Measurements from ENCODE around the gene MAPK10. TPM values are rescaled to one million over a fixed set of nuclear protein-coding genes. Genes with fewer than 3 reads are reported as not detected.

Gene MAPK10
- total and polyA plus RNA-seq, 4 experiments from 2014 or later, result 0.48 to 0.49 TPM; not detected in 2

DNA sequence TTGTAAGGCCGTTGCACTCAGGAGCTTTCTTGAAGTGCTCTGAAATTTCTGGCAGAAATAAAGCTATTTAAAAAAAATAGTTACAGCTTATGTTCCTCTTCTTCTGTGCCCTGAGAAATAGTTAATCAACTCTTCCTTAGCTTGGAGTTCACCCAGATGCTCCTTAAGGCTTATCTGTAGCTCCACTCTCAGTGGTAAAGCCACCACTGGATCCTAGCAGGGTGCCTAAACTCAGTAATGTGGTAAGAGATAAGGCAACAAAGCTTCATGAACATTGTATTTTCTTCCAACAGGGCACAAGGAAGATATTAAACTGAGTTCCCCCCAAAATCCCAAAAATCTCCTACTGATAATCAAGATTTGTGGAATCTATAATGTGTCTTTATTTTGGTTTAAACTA lies 299.5 kb downstream of the MAPK10 start:
- intact Hi-C loops (cut with micrococcal nuclease), result no loop called here
- H3K36me3 Mint-ChIP-seq, result no peaks in the 10 kb centered on the region
- H3K27me3 Mint-ChIP-seq, result no peaks in the 10 kb centered on the region
- H3K9me3 ChIP-seq (ENCODE audit: control insufficient read depth in 1 of 2, low read length in 2 of 2), result no peaks in the 10 kb centered on the region
- POLR2A ChIA-PET (ENCODE audit: partially characterized antibody), result no interaction called here
- no peaks in the 10 kb centered on the region for H3K4me1 Mint-ChIP-seq
- H3K27ac ChIP-seq (ENCODE audit: low read depth, low read length), result no peak overlapping the region
- CTCF ChIA-PET (ENCODE audit: partially characterized antibody), result interaction anchor here (2.7 kb wide), 1 partner anchor 12 kb away, joined by 10 read pairs; no protein-coding TSS in a partner anchor
- no peak overlapping the region for H3K4me3 Mint-ChIP-seq
- no peaks in the 10 kb centered on the region for H3K27me3 ChIP-seq (ENCODE audit: insufficient read depth, low read length)
- no peak overlapping the region for H3K4me3 ChIP-seq (ENCODE audit: low read length in 2 of 2)
- H3K36me3 ChIP-seq (ENCODE audit: insufficient read depth, low read length), result no peaks in the 10 kb centered on the region
- H3K9me3 Mint-ChIP-seq, result peaks cover 0 to 3% (median 0%) of the 10 kb centered on the region in 8 donors
- no peak overlapping the region for H3K27ac Mint-ChIP-seq
- DNase-seq, result no peak
- no peaks in the 10 kb centered on the region for H3K4me1 ChIP-seq (ENCODE audit: insufficient read depth, low read length)

- intact Hi-C loops (cut with micrococcal nuclease), result no loop called here
- POLR2A ChIA-PET (ENCODE audit: partially characterized antibody), result no interaction called here
- H3K27me3 Mint-ChIP-seq, result no peaks in the 10 kb centered on the region
- H3K27me3 ChIP-seq (ENCODE audit: insufficient read depth, low read length), result no peaks in the 10 kb centered on the region
- CTCF ChIA-PET (ENCODE audit: partially characterized antibody), result interaction anchor here (1.4 kb wide), 1 partner anchor 15 kb away, joined by 4 read pairs; no protein-coding TSS in a partner anchor
- no peak overlapping the region for H3K4me3 Mint-ChIP-seq
- H3K9me3 ChIP-seq (ENCODE audit: control insufficient read depth in 1 of 2, low read length in 2 of 2), result no peaks in the 10 kb centered on the region
- peaks cover 0 to 3% (median 0%) of the 10 kb centered on the region in 8 donors for H3K9me3 Mint-ChIP-seq
- no peak overlapping the region for H3K4me3 ChIP-seq (ENCODE audit: low read length in 2 of 2)
- H3K27ac Mint-ChIP-seq, result no peak overlapping the region
- no peaks in the 10 kb centered on the region for H3K4me1 ChIP-seq (ENCODE audit: insufficient read depth, low read length)
- H3K4me1 Mint-ChIP-seq, result no peaks in the 10 kb centered on the region
- H3K36me3 Mint-ChIP-seq, result no peaks in the 10 kb centered on the region
- no peak for DNase-seq
- H3K36me3 ChIP-seq (ENCODE audit: insufficient read depth, low read length), result no peaks in the 10 kb centered on the region
- H3K27ac ChIP-seq (ENCODE audit: low read depth, low read length), result no peak overlapping the region
Measured at GRCh38 chr4:86058621-86059020, 301.2 kb downstream of the MAPK10 start.

DNA sequence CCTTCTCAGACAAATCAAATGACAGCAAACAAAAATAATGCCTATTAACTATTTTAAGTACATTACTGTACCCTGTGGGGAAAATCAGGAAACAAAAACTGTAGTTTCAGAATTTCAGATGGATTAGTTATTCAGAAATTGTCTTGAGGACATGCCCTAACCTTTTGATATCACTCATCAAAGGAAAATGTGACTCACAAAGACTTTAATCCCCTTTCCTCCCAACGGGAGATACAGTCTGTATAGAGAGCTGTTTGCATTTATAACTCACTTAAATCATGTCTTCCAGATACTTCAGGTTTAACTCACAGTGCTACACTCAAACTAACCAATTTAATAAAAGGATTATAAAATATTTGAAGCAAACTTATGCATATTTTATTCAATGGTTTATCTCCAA lies 304.0 kb downstream of the MAPK10 start:
- H3K4me1 ChIP-seq (ENCODE audit: insufficient read depth, low read length), result no peaks in the 10 kb centered on the region
- H3K9me3 ChIP-seq (ENCODE audit: control insufficient read depth in 1 of 2, low read length in 2 of 2), result no peaks in the 10 kb centered on the region
- Mint-ChIP-seq H3K4me3 (no peak overlapping the region), H3K4me1 (no peaks in the 10 kb centered on the region), H3K36me3 (no peaks in the 10 kb centered on the region), H3K9me3 (peaks cover 0 to 3% (median 0%) of the 10 kb centered on the region in 8 donors), H3K27ac (no peak overlapping the region), H3K27me3 (no peaks in the 10 kb centered on the region)
- ChIA-PET POLR2A (ENCODE audit: partially characterized antibody) (no interaction called here), CTCF (ENCODE audit: partially characterized antibody) (no interaction called here)
- no peaks in the 10 kb centered on the region for H3K27me3 ChIP-seq (ENCODE audit: insufficient read depth, low read length)
- DNase-seq, result no peak
- no peak overlapping the region for H3K4me3 ChIP-seq (ENCODE audit: low read length in 2 of 2)
- no peak overlapping the region for H3K27ac ChIP-seq (ENCODE audit: low read depth, low read length)
- H3K36me3 ChIP-seq (ENCODE audit: insufficient read depth, low read length), result no peaks in the 10 kb centered on the region
- intact Hi-C loops (cut with micrococcal nuclease), result no loop called here

DNA sequence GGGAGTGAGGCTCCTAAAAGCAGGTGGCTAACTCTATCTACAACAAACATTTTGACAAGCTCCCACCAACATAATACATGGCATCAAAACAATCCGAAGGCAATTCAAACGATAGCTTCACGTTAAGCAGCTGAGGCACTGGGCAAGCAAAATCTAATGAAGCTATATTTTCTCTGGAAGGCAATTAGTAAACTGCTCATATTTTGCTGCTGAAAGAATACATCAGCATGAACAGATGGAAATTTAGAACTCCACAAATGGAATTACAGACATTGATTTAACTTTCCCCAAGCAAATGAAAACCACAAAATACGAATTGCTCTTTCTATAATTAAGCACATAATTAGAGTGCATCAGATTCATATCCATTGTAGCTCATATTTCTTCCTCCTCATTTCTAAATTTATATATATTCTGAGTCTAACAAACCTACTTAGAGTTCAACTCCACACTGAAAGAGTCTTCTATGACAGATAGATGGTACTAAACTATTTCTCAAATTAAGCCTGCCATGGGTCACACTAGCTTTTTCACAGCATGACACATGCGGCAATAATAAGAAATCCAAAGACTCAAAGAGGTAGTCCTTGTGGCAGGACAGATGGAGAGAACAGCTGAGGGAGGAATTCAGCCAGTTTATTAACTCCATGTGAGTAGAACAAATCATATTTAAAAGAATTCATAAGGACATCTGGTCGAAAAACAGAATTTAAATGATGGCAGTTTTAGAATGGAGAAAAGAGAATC lies 305.4 kb downstream of the MAPK10 start:
- H3K27me3 Mint-ChIP-seq, result no peaks in the 10 kb centered on the region
- H3K36me3 Mint-ChIP-seq, result no peaks in the 10 kb centered on the region
- POLR2A ChIA-PET (ENCODE audit: partially characterized antibody), result no interaction called here
- Histone ChIP-seq H3K27ac (ENCODE audit: low read depth, low read length) (no peak overlapping the region), H3K4me1 (ENCODE audit: insufficient read depth, low read length) (no peaks in the 10 kb centered on the region), H3K9me3 (ENCODE audit: control insufficient read depth in 1 of 2, low read length in 2 of 2) (no peaks in the 10 kb centered on the region), H3K36me3 (ENCODE audit: insufficient read depth, low read length) (no peaks in the 10 kb centered on the region), H3K4me3 (ENCODE audit: low read length in 2 of 2) (no peak overlapping the region), H3K27me3 (ENCODE audit: insufficient read depth, low read length) (no peaks in the 10 kb centered on the region)
- H3K27ac Mint-ChIP-seq, result no peak overlapping the region
- no peaks in the 10 kb centered on the region for H3K4me1 Mint-ChIP-seq
- no peak overlapping the region for H3K4me3 Mint-ChIP-seq
- CTCF ChIA-PET (ENCODE audit: partially characterized antibody), result interaction anchor here (1.1 kb wide), 1 partner anchor 10 kb away, joined by 4 read pairs; no protein-coding TSS in a partner anchor
- intact Hi-C loops (cut with micrococcal nuclease), result no loop called here
- no peak for DNase-seq
- H3K9me3 Mint-ChIP-seq, result peaks cover 0 to 3% (median 0%) of the 10 kb centered on the region in 8 donors

DNA sequence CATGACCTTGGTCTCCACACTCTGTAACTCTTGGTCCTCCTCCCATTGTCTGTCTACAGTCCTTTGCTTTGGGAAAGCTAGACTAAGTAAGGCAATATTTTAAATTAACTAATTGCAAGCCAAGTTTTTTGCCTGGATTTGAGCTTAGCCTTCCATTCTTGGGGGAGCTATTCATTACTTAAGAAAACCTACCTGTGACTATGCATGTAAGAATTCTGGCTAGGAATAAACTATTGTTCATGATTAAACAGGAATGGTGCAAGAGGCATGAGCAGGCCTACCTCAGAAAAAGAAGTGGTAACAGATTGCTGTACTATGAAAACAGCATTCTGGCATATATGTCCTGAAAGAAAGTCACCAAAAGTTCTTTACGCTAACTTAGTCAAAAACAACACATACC lies 309.4 kb downstream of the MAPK10 start:
- H3K4me3 Mint-ChIP-seq, result no peak overlapping the region
- no peaks in the 10 kb centered on the region for H3K4me1 ChIP-seq (ENCODE audit: insufficient read depth, low read length)
- no peaks in the 10 kb centered on the region for H3K36me3 Mint-ChIP-seq
- H3K9me3 ChIP-seq (ENCODE audit: control insufficient read depth in 1 of 2, low read length in 2 of 2), result no peaks in the 10 kb centered on the region
- H3K36me3 ChIP-seq (ENCODE audit: insufficient read depth, low read length), result no peaks in the 10 kb centered on the region
- H3K4me3 ChIP-seq (ENCODE audit: low read length in 2 of 2), result no peak overlapping the region
- H3K9me3 Mint-ChIP-seq, result no peaks in the 10 kb centered on the region
- ChIA-PET POLR2A (ENCODE audit: partially characterized antibody) (no interaction called here), CTCF (ENCODE audit: partially characterized antibody) (no interaction called here)
- no peaks in the 10 kb centered on the region for H3K4me1 Mint-ChIP-seq
- intact Hi-C loops (cut with micrococcal nuclease), result no loop called here
- H3K27me3 Mint-ChIP-seq, result no peaks in the 10 kb centered on the region
- no peaks in the 10 kb centered on the region for H3K27me3 ChIP-seq (ENCODE audit: insufficient read depth, low read length)
- DNase-seq, result no peak
- no peak overlapping the region for H3K27ac Mint-ChIP-seq
- no peak overlapping the region for H3K27ac ChIP-seq (ENCODE audit: low read depth, low read length)

GRCh38 chr4:86048426-86048825 lies 311.4 kb downstream of the MAPK10 start:
- Mint-ChIP-seq H3K9me3 (no peaks in the 10 kb centered on the region), H3K4me1 (no peaks in the 10 kb centered on the region), H3K27me3 (peaks cover 0 to under 1% of the 10 kb centered on the region in 2 donors), H3K27ac (no peak overlapping the region), H3K36me3 (no peaks in the 10 kb centered on the region), H3K4me3 (no peak overlapping the region)
- Histone ChIP-seq H3K4me1 (ENCODE audit: insufficient read depth, low read length) (no peaks in the 10 kb centered on the region), H3K9me3 (ENCODE audit: control insufficient read depth in 1 of 2, low read length in 2 of 2) (no peaks in the 10 kb centered on the region), H3K27me3 (ENCODE audit: insufficient read depth, low read length) (no peaks in the 10 kb centered on the region), H3K4me3 (ENCODE audit: low read length in 2 of 2) (no peak overlapping the region), H3K27ac (ENCODE audit: low read depth, low read length) (no peak overlapping the region), H3K36me3 (ENCODE audit: insufficient read depth, low read length) (no peaks in the 10 kb centered on the region)
- intact Hi-C loops (cut with micrococcal nuclease), result no loop called here
- DNase-seq, result no peak
- POLR2A ChIA-PET (ENCODE audit: partially characterized antibody), result no interaction called here
- CTCF ChIA-PET (ENCODE audit: partially characterized antibody), result interaction anchor here (1.5 to 3.1 kb wide), 2 partner anchors 12 to 13 kb away, joined by 3 to 10 read pairs; no protein-coding TSS in a partner anchor

GRCh38 chr4:86044593-86044985 lies 315.3 kb downstream of the MAPK10 start:
- intact Hi-C loops (cut with micrococcal nuclease), result loop anchor here (2.0 to 5.0 kb wide), 2 partner anchors 898 to 962 kb away; no protein-coding TSS in a partner anchor
- CTCF ChIA-PET (ENCODE audit: partially characterized antibody), result interaction anchor here (0.8 to 1.0 kb wide), 2 partner anchors 10 to 1465 kb away, joined by 3 to 4 read pairs; no protein-coding TSS in a partner anchor

More at GRCh38 chr4:86044593-86044985, 315.3 kb downstream of the MAPK10 start:
- H3K4me3 Mint-ChIP-seq, result no peak overlapping the region
- no peaks in the 10 kb centered on the region for H3K36me3 Mint-ChIP-seq
- POLR2A ChIA-PET (ENCODE audit: partially characterized antibody), result no interaction called here
- H3K27me3 Mint-ChIP-seq, result peaks cover 0 to 1% of the 10 kb centered on the region in 2 donors
- DNase-seq, result no peak
- peaks cover 0 to 2% (median 0%) of the 10 kb centered on the region in 8 donors for H3K9me3 Mint-ChIP-seq
- no peaks in the 10 kb centered on the region for H3K4me1 Mint-ChIP-seq
- no peaks in the 10 kb centered on the region for H3K27me3 ChIP-seq (ENCODE audit: insufficient read depth, low read length)
- no peak overlapping the region for H3K27ac Mint-ChIP-seq
- no peaks in the 10 kb centered on the region for H3K36me3 ChIP-seq (ENCODE audit: insufficient read depth, low read length)
- H3K9me3 ChIP-seq (ENCODE audit: control insufficient read depth in 1 of 2, low read length in 2 of 2), result no peaks in the 10 kb centered on the region
- no peak overlapping the region for H3K4me3 ChIP-seq (ENCODE audit: low read length in 2 of 2)
- H3K27ac ChIP-seq (ENCODE audit: low read depth, low read length), result no peak overlapping the region
- H3K4me1 ChIP-seq (ENCODE audit: insufficient read depth, low read length), result no peaks in the 10 kb centered on the region
